ENCODE results near the gene SDK1. TPM values are rescaled to one million over a fixed set of nuclear protein-coding genes. Genes with fewer than 3 reads are reported as not detected.

Gene SDK1
- polyA plus RNA-seq, 2 of the 4 experiments (the other 2 are of a cell fraction) = 0.12 to 0.28 TPM

DNA sequence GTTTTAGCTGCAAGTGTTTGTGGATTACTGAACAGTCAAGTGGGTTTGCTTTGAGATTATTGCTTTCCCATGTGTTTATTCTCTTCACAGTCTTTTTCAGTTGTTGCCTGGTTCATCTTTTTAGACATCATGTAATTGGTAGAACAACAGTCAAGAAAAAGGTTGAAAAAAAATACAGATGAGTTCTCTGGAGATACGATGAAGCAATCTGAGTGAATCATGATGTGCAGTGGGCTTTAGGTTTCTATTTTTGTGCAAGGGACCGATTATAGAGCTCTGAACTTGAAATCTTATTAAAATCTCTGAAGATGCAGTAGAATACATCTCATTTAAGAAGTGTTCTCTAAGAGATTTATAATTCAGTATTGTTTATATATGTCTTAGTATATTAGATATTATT lies 145.7 kb downstream of the SDK1 start:
- ChIA-PET CTCF (no interaction called here), POLR2A (no interaction called here)
- TF ChIP-seq ZSCAN20 (CRISPR knock-in tag; IDR thresholded peaks at IDR 0.05) (no peak), FOXS1 (CRISPR knock-in tag; IDR thresholded peaks at IDR 0.05) (no peak), FOSL2 (IDR thresholded peaks at IDR 0.05) (no peak), FOSL2 (CRISPR knock-in tag; IDR thresholded peaks at IDR 0.05) (no peak), RNF2 (IDR thresholded peaks at IDR 0.05; ENCODE audit: borderline replicate concordance, low read depth) (no peak), ZFP36 (IDR thresholded peaks at IDR 0.05; ENCODE audit: borderline replicate concordance, partially characterized antibody) (no peak), HES2 (IDR thresholded peaks at IDR 0.05) (no peak), CEBPB (IDR thresholded peaks at IDR 0.05) (no peak), NR3C1 (IDR thresholded peaks at IDR 0.05) (no peak), HOXB5 (CRISPR knock-in tag; IDR thresholded peaks at IDR 0.05) (no peak), ZC3H11A (IDR thresholded peaks at IDR 0.05) (no peak), HOXA7 (CRISPR knock-in tag; IDR thresholded peaks at IDR 0.05) (no peak), EP300 (IDR thresholded peaks at IDR 0.05) (no peak), HEYL (CRISPR knock-in tag; IDR thresholded peaks at IDR 0.05) (no peak), CHD2 (IDR thresholded peaks at IDR 0.05; ENCODE audit: low read length, partially characterized antibody) (no peak), SREBF2 (IDR thresholded peaks at IDR 0.05) (no peak), PHF8 (IDR thresholded peaks at IDR 0.05; ENCODE audit: borderline replicate concordance, low read depth) (no peak), KDM1A (IDR thresholded peaks at IDR 0.05; ENCODE audit: low read depth) (no peak), KDM5A (IDR thresholded peaks at IDR 0.05) (no peak)
- TF ChIP-seq, protein P1, sequence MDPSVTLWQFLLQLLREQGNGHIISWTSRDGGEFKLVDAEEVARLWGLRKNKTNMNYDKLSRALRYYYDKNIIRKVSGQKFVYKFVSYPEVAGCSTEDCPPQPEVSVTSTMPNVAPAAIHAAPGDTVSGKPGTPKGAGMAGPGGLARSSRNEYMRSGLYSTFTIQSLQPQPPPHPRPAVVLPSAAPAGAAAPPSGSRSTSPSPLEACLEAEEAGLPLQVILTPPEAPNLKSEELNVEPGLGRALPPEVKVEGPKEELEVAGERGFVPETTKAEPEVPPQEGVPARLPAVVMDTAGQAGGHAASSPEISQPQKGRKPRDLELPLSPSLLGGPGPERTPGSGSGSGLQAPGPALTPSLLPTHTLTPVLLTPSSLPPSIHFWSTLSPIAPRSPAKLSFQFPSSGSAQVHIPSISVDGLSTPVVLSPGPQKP (IDR thresholded peaks at IDR 0.05; ENCODE audit: low read depth, low read length) = no peak
- TF ChIP-seq, protein P2, sequence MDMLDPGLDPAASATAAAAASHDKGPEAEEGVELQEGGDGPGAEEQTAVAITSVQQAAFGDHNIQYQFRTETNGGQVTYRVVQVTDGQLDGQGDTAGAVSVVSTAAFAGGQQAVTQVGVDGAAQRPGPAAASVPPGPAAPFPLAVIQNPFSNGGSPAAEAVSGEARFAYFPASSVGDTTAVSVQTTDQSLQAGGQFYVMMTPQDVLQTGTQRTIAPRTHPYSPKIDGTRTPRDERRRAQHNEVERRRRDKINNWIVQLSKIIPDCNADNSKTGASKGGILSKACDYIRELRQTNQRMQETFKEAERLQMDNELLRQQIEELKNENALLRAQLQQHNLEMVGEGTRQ (IDR thresholded peaks at IDR 0.05) = no peak
- H3K9me3 ChIP-seq = 0 out of 3 replicates have a peak, but pooled peaks cover 7% of the 10 kb centered on the region
- no peak overlapping the region for H3K4me3 ChIP-seq
- 0 out of 3 replicates have a peak, but pooled peaks cover 3% of the 10 kb centered on the region for H3K4me1 ChIP-seq
- no peak for ATAC-seq
- FAIRE-seq = no peak
- no peak overlapping the region for H3K4me2 ChIP-seq
- no peak overlapping the region for H3K27ac ChIP-seq
- no peak for DNase-seq (ENCODE audit: low read depth in 1 of 2, low spot score in 1 of 2)
- WGBS (ENCODE audit: missing lambda C conversion rate) = 28% methylated on average over 2 of the region's 2 CpGs

GRCh38 chr7:3451701-3452100 lies 150.6 kb downstream of the SDK1 start:
- CTCF ChIA-PET = interaction anchor here (1.5 kb wide), 1 partner anchor 31 kb away, joined by 5 read pairs; no protein-coding TSS in a partner anchor
- no peak overlapping the region for H3K4me2 ChIP-seq
- POLR2A ChIA-PET = no interaction called here
- no peak overlapping the region for H3K4me3 ChIP-seq
- ATAC-seq = no peak
- 0 out of 3 replicates have a peak, but pooled peaks cover 2% of the 10 kb centered on the region for H3K9me3 ChIP-seq
- 59% methylated on average over 4 of the region's 4 CpGs for WGBS (ENCODE audit: missing lambda C conversion rate)
- H3K27ac ChIP-seq = no peak overlapping the region
- no peak for TF ChIP-seq MAFK (IDR thresholded peaks at IDR 0.05; ENCODE audit: partially characterized antibody)
- TF ChIP-seq, protein P3, sequence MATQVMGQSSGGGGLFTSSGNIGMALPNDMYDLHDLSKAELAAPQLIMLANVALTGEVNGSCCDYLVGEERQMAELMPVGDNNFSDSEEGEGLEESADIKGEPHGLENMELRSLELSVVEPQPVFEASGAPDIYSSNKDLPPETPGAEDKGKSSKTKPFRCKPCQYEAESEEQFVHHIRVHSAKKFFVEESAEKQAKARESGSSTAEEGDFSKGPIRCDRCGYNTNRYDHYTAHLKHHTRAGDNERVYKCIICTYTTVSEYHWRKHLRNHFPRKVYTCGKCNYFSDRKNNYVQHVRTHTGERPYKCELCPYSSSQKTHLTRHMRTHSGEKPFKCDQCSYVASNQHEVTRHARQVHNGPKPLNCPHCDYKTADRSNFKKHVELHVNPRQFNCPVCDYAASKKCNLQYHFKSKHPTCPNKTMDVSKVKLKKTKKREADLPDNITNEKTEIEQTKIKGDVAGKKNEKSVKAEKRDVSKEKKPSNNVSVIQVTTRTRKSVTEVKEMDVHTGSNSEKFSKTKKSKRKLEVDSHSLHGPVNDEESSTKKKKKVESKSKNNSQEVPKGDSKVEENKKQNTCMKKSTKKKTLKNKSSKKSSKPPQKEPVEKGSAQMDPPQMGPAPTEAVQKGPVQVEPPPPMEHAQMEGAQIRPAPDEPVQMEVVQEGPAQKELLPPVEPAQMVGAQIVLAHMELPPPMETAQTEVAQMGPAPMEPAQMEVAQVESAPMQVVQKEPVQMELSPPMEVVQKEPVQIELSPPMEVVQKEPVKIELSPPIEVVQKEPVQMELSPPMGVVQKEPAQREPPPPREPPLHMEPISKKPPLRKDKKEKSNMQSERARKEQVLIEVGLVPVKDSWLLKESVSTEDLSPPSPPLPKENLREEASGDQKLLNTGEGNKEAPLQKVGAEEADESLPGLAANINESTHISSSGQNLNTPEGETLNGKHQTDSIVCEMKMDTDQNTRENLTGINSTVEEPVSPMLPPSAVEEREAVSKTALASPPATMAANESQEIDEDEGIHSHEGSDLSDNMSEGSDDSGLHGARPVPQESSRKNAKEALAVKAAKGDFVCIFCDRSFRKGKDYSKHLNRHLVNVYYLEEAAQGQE (IDR thresholded peaks at IDR 0.05) = no peak
- TF ChIP-seq RNF2 (IDR thresholded peaks at IDR 0.05; ENCODE audit: borderline replicate concordance, low read depth) = no peak
- no peak for TF ChIP-seq NR3C1 (IDR thresholded peaks at IDR 0.05)
- TF ChIP-seq FOSL2 (IDR thresholded peaks at IDR 0.05) = no peak
- no peak for TF ChIP-seq FOSL2 (CRISPR knock-in tag; IDR thresholded peaks at IDR 0.05)
- no peak for TF ChIP-seq JUNB (IDR thresholded peaks at IDR 0.05)
- no peak for TF ChIP-seq CHD4 (IDR thresholded peaks at IDR 0.05; ENCODE audit: borderline replicate concordance)
- TF ChIP-seq, protein P4, sequence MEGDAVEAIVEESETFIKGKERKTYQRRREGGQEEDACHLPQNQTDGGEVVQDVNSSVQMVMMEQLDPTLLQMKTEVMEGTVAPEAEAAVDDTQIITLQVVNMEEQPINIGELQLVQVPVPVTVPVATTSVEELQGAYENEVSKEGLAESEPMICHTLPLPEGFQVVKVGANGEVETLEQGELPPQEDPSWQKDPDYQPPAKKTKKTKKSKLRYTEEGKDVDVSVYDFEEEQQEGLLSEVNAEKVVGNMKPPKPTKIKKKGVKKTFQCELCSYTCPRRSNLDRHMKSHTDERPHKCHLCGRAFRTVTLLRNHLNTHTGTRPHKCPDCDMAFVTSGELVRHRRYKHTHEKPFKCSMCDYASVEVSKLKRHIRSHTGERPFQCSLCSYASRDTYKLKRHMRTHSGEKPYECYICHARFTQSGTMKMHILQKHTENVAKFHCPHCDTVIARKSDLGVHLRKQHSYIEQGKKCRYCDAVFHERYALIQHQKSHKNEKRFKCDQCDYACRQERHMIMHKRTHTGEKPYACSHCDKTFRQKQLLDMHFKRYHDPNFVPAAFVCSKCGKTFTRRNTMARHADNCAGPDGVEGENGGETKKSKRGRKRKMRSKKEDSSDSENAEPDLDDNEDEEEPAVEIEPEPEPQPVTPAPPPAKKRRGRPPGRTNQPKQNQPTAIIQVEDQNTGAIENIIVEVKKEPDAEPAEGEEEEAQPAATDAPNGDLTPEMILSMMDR (IDR thresholded peaks at IDR 0.05) = no peak
- TF ChIP-seq NFE2L2 (conservative IDR thresholded peaks at IDR 0.05; ENCODE audit: low read length) = no peak
- TF ChIP-seq HOXB13 (CRISPR knock-in tag; IDR thresholded peaks at IDR 0.05; ENCODE audit: low read depth) = no peak
- TF ChIP-seq MAX (IDR thresholded peaks at IDR 0.05) = no peak
- TF ChIP-seq PHF8 (IDR thresholded peaks at IDR 0.05; ENCODE audit: borderline replicate concordance, low read depth) = no peak
- TF ChIP-seq TFCP2L1 (CRISPR knock-in tag; IDR thresholded peaks at IDR 0.05) = no peak
- TF ChIP-seq RCOR1 (IDR thresholded peaks at IDR 0.05; ENCODE audit: low read depth, low read length) = no peak
- TF ChIP-seq FOXS1 (CRISPR knock-in tag; IDR thresholded peaks at IDR 0.05) = no peak
- no peak for DNase-seq (ENCODE audit: low read depth in 1 of 2, low spot score in 1 of 2)
- H3K4me1 ChIP-seq = 0 out of 3 replicates have a peak, but pooled peaks cover 3% of the 10 kb centered on the region
- FAIRE-seq = no peak

Data from A549 (cell line).